SK-N-SH (cell line): ENCODE results near the gene DTNBP1. TPM values are rescaled to one million over a fixed set of nuclear protein-coding genes. Genes with fewer than 3 reads are reported as not detected.

Experiments
- CTCF ChIA-PET: fragments of 300-600, 350-600 bp; formaldehyde crosslinking; extraction: SDS; loops from one replicate; lab custom pipeline; 2021; lab: Yijun Ruan, JAX
- POLR2A ChIA-PET: fragments of 350-600 bp; sonication (Branson Sonifier 250); formaldehyde crosslinking; extraction: SDS; loops from one replicate; lab custom pipeline; 2020; ENCODE audit warnings: antibody characterized with exemption, inconsistent platforms; lab: Yijun Ruan, JAX
- DNase-seq: peaks from one replicate; pipeline ENCODE4 v3.0.0; 2012
- H2AFZ ChIP-seq: fragments of 200-600 bp; sonication (generic); 2 replicates; pipeline ENCODE4 v1.8.1; 2016; ENCODE audit warnings: antibody characterized with exemption, mild to moderate bottlenecking, low read depth
- H3F3A ChIP-seq: fragments of 200-600 bp; sonication (generic); replicated peaks from 2 replicates; pipeline ENCODE3; 2016; ENCODE audit warnings: antibody characterized with exemption, mild to moderate bottlenecking; ENCODE audit not compliant: insufficient read depth
- H3K27ac ChIP-seq, 2 experiments: fragments of 200-500 bp in 1 of 2; fragments of 200-600 bp in 1 of 2; sonication (Bioruptor generic) in 1 of 2; sonication (generic), shearing (Covaris generic) in 1 of 2; 2 replicates each; pipeline versions ENCODE4 v1.5.1 to v1.6.1; 2014 to 2016; ENCODE audit warnings: low read depth in 2 of 2, inconsistent platforms in 1 of 2, low read length in 1 of 2, mild to moderate bottlenecking in 1 of 2, mixed read lengths in 1 of 2
- H3K27me3 ChIP-seq: fragments of 200-600 bp; sonication (generic), shearing (Covaris generic); 2 replicates; pipeline ENCODE4 v1.6.1; 2016; ENCODE audit warnings: mixed run types; ENCODE audit not compliant: insufficient read depth
- H3K36me3 ChIP-seq, 2 experiments: fragments of 200-500 bp in 1 of 2; fragments of 200-600 bp in 1 of 2; sonication (Bioruptor generic) in 1 of 2; sonication (generic) in 1 of 2; replicated peaks in 1 of 2; 2 replicates each; pipeline versions ENCODE3 to v1.5.1; 2014 to 2016; ENCODE audit warnings: low read length in 1 of 2, mild to moderate bottlenecking in 1 of 2; ENCODE audit not compliant: insufficient read depth in 2 of 2, control insufficient read depth in 1 of 2
- H3K4me1 ChIP-seq, 2 experiments: fragments of 200-500 bp in 1 of 2; fragments of 200-600 bp in 1 of 2; sonication (Bioruptor generic) in 1 of 2; sonication (generic), shearing (Covaris generic) in 1 of 2; 2 replicates each; pipeline versions ENCODE4 v1.5.1 to v1.6.1; 2014 to 2016; ENCODE audit warnings: low read depth in 1 of 2, low read length in 1 of 2, mixed run types in 1 of 2; ENCODE audit not compliant: insufficient read depth in 2 of 2, control insufficient read depth in 1 of 2
- H3K4me2 ChIP-seq: fragments of 200-600 bp; sonication (generic), shearing (Covaris generic); 2 replicates; pipeline ENCODE4 v1.6.1; 2017; ENCODE audit warnings: mixed run types
- H3K4me3 ChIP-seq, 2 experiments: fragments of 200-500 bp in 1 of 2; fragments of 200-600 bp in 1 of 2; sonication (Bioruptor generic) in 1 of 2; sonication (generic), shearing (Covaris generic) in 1 of 2; 2 replicates each; pipeline versions ENCODE4 v1.5.1 to v1.8.1; 2014 to 2016; ENCODE audit warnings: low read depth in 2 of 2, inconsistent platforms in 1 of 2, low read length in 1 of 2, mild to moderate bottlenecking in 1 of 2, mixed read lengths in 1 of 2, moderate library complexity in 1 of 2
- H3K79me2 ChIP-seq: fragments of 200-600 bp; sonication (generic); 2 replicates; pipeline ENCODE4 v1.8.1; 2017; ENCODE audit warnings: mild to moderate bottlenecking; ENCODE audit not compliant: insufficient read depth
- H3K9ac ChIP-seq: fragments of 200-600 bp; sonication (generic); 2 replicates; pipeline ENCODE4 v1.6.1; 2017; ENCODE audit warnings: mixed run types
- H3K9me2 ChIP-seq: fragments of 200-600 bp; sonication (generic); 2 replicates; pipeline ENCODE4 v1.6.1; 2017; ENCODE audit warnings: mixed run types
- H3K9me3 ChIP-seq: fragments of 200-600 bp; sonication (generic); 2 replicates; pipeline ENCODE4 v1.6.1; 2017; ENCODE audit warnings: mixed run types, mild to moderate bottlenecking, moderate library complexity
- H4K20me1 ChIP-seq: fragments of 200-600 bp; sonication (generic); 2 replicates; pipeline ENCODE4 v1.6.1; 2017; ENCODE audit warnings: mild to moderate bottlenecking, mixed run types; ENCODE audit not compliant: insufficient read depth
- CHD2 ChIP-seq: fragments of 150-350 bp; IDR thresholded peaks from 2 replicates; pipeline ENCODE4 v1.6.1; 2018; ENCODE audit warnings: low read length; ENCODE audit not compliant: partially characterized antibody
- ELF1 ChIP-seq: IDR thresholded peaks from 2 replicates; pipeline ENCODE4 v1.4.0; 2012
- FOSL2 ChIP-seq: IDR thresholded peaks from 2 replicates; pipeline ENCODE4 v1.4.0; 2012; ENCODE audit warnings: low read depth, mild to moderate bottlenecking, moderate library complexity, borderline replicate concordance
- FOXJ3 ChIP-seq: sonication (generic); formaldehyde crosslinking; IDR thresholded peaks from 2 replicates; pipeline ENCODE4 v1.5.1; 2020; ENCODE audit warnings: mild to moderate bottlenecking, missing genetic modification reagents
- GATA2 ChIP-seq: sonication (generic); formaldehyde crosslinking; IDR thresholded peaks from 2 replicates; pipeline ENCODE4 v1.5.0; 2020; ENCODE audit warnings: mild to moderate bottlenecking, missing genetic modification reagents
- MAX ChIP-seq: IDR thresholded peaks from 2 replicates; pipeline ENCODE4 v1.4.0; 2012; ENCODE audit warnings: low read depth
- MEF2A ChIP-seq: IDR thresholded peaks from 2 replicates; pipeline ENCODE4 v1.4.0; 2012; ENCODE audit warnings: low read depth, borderline replicate concordance
- NFIC ChIP-seq: IDR thresholded peaks from 2 replicates; pipeline ENCODE4 v1.4.0; 2012; ENCODE audit warnings: borderline replicate concordance
- POLR2AphosphoS5 ChIP-seq: IDR thresholded peaks from 2 replicates; pipeline ENCODE4 v1.6.1; 2012; ENCODE audit warnings: low read depth, low read length
- RAD21 ChIP-seq: IDR thresholded peaks from 2 replicates; pipeline ENCODE4 v1.6.1; 2012; ENCODE audit warnings: mild to moderate bottlenecking, low read length
- RCOR1 ChIP-seq: fragments of 150-350 bp; IDR thresholded peaks from 2 replicates; pipeline ENCODE4 v1.6.1; 2017; ENCODE audit warnings: antibody characterized with exemption, low read length
- RXRA ChIP-seq: IDR thresholded peaks from 2 replicates; pipeline ENCODE4 v1.4.0; 2012; ENCODE audit warnings: low read depth, mild to moderate bottlenecking, borderline replicate concordance
- SIN3A ChIP-seq: IDR thresholded peaks from 2 replicates; pipeline ENCODE4 v1.6.1; 2012; ENCODE audit warnings: low read depth, mild to moderate bottlenecking, low read length, moderate library complexity, borderline replicate concordance
- SMC3 ChIP-seq: IDR thresholded peaks from 2 replicates; pipeline ENCODE4 v1.6.1; 2012; ENCODE audit warnings: low read depth, low read length, improper control_type of control experiment
- TAF1 ChIP-seq: IDR thresholded peaks from 2 replicates; pipeline ENCODE4 v1.6.1; 2012; ENCODE audit warnings: low read depth, mild to moderate bottlenecking, low read length, moderate library complexity, borderline replicate concordance
- USF1 ChIP-seq: IDR thresholded peaks from 2 replicates; pipeline ENCODE4 v1.4.0; 2012; ENCODE audit warnings: low read depth, borderline replicate concordance
- USF2 ChIP-seq: fragments of 150-350 bp; IDR thresholded peaks from 2 replicates; pipeline ENCODE4 v1.6.1; 2017; ENCODE audit warnings: antibody characterized with exemption, low read length, low read depth, borderline replicate concordance
- YY1 ChIP-seq: IDR thresholded peaks from 2 replicates; pipeline ENCODE4 v1.4.0; 2012; ENCODE audit warnings: low read depth, mild to moderate bottlenecking
- ZBTB33 ChIP-seq: IDR thresholded peaks from 2 replicates; pipeline ENCODE4 v1.4.0; 2012; ENCODE audit warnings: low read depth, borderline replicate concordance
- WGBS: methylation state at CpG from one replicate; pipeline ENCODE4 v1.1.6; 2017; ENCODE audit warnings: low lambda C conversion rate; 5-methylcytosine and 5-hydroxymethylcytosine counted together
- polyA plus RNA-seq, 3 experiments: library from polyadenylated mRNA; depleted of rRNA; stranded (reverse); fragments of >200 nt; gene quantifications; 2 replicates each; pipeline ENCODE4 v1.2.3, GENCODE V29; 2012
- TF ChIP-seq, protein P1 (sequence below): fragments of 150-350 bp; IDR thresholded peaks from 2 replicates; pipeline ENCODE4 v1.6.1; 2016; ENCODE audit warnings: mild to moderate bottlenecking, low read depth, low read length
- TF ChIP-seq, protein P2 (sequence below): fragments of 200-600 bp; sonication (generic); IDR thresholded peaks from 2 replicates; pipeline ENCODE4 v1.6.1; 2017; ENCODE audit warnings: antibody characterized with exemption, mild to moderate bottlenecking, moderate library complexity

Gene DTNBP1
- polyA plus RNA-seq, 1 of the 3 experiments (the other 2 are of a cell fraction) = 19.7 TPM

DNA sequence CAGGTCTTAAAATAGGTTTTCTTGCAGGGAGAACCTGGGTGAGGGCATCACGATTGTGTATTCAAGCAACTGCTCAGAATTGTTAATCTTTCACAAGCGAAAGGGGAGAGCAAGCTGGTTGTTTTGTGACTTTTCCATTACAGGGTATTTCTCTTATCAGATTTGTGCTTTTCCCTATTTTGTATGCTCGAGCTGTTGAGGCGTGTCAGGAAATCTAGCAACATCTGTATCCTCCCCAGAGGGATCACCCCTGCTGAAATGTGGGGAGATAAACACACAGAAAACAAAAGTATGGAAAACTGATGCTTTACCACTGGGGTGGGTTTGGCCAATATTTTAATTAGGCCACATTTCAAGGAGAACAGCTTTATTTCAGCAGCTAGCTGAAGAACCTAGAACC, 187.0 kb downstream of the DTNBP1 start:
- no peaks in the 10 kb centered on the region for H3K27me3 ChIP-seq
- no peak for DNase-seq
- no peak for TF ChIP-seq TAF1
- TF ChIP-seq POLR2AphosphoS5 = no peak
- no peak for TF ChIP-seq MAX
- TF ChIP-seq RXRA = no peak
- TF ChIP-seq, all 33 proteins: peak for 0
- Histone ChIP-seq H3K9me2 (no peaks in the 10 kb centered on the region), H3K36me3 (peaks cover 0 to 3% of the 10 kb centered on the region in 2 experiments), H3K4me1 (peaks cover 12 to 24% of the 10 kb centered on the region in 2 experiments), H4K20me1 (no peaks in the 10 kb centered on the region), H3K4me3 (no peak overlapping the region), H3K79me2 (no peaks in the 10 kb centered on the region), H3K4me2 (no peak overlapping the region), H3K27ac (no peak overlapping the region), H3K9me3 (no peaks in the 10 kb centered on the region), H2AFZ (no peak overlapping the region), H3K9ac (no peak overlapping the region), H3F3A (no peaks in the 10 kb centered on the region)
- CTCF ChIA-PET = interaction anchor here (0.6 to 1.6 kb wide), 2 partner anchors 34 to 157 kb away, joined by 3 to 4 read pairs; no protein-coding TSS in a partner anchor
- WGBS = 95% methylated on average over 4 of the region's 4 CpGs
- POLR2A ChIA-PET = no interaction called here

- Histone ChIP-seq H3K4me3 (no peak overlapping the region), H3K9ac (no peak overlapping the region), H3K4me1 (peaks cover 8 to 23% of the 10 kb centered on the region in 2 experiments), H3F3A (no peaks in the 10 kb centered on the region), H3K79me2 (no peaks in the 10 kb centered on the region), H3K27ac (no peak overlapping the region), H4K20me1 (no peaks in the 10 kb centered on the region), H3K27me3 (no peaks in the 10 kb centered on the region), H3K4me2 (no peak overlapping the region), H3K9me3 (no peaks in the 10 kb centered on the region), H3K9me2 (no peaks in the 10 kb centered on the region), H2AFZ (no peak overlapping the region), H3K36me3 (peaks cover 0 to 3% of the 10 kb centered on the region in 2 experiments)
- ChIA-PET POLR2A (no interaction called here), CTCF (interaction anchor here (1.6 to 1.9 kb wide), 2 partner anchors 15 to 34 kb away, joined by 3 to 5 read pairs; no protein-coding TSS in a partner anchor)
- WGBS = 94% methylated on average over 6 of the region's 6 CpGs
- no peak for DNase-seq
- no peak for TF ChIP-seq FOSL2
- no peak for TF ChIP-seq MEF2A
- TF ChIP-seq YY1 = no peak
- no peak for TF ChIP-seq FOXJ3 (CRISPR knock-in tag)
- TF ChIP-seq RAD21 = no peak
- TF ChIP-seq POLR2AphosphoS5 = no peak
- TF ChIP-seq SMC3 = no peak
- TF ChIP-seq, protein P1, sequence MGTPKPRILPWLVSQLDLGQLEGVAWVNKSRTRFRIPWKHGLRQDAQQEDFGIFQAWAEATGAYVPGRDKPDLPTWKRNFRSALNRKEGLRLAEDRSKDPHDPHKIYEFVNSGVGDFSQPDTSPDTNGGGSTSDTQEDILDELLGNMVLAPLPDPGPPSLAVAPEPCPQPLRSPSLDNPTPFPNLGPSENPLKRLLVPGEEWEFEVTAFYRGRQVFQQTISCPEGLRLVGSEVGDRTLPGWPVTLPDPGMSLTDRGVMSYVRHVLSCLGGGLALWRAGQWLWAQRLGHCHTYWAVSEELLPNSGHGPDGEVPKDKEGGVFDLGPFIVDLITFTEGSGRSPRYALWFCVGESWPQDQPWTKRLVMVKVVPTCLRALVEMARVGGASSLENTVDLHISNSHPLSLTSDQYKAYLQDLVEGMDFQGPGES = no peak
- TF ChIP-seq USF1 = no peak
- no peak for TF ChIP-seq GATA2 (CRISPR knock-in tag)
- no peak for TF ChIP-seq RCOR1
- no peak for TF ChIP-seq SIN3A
- TF ChIP-seq ELF1 = no peak
- TF ChIP-seq ZBTB33 = no peak
- TF ChIP-seq CHD2 = no peak
- TF ChIP-seq, protein P2, sequence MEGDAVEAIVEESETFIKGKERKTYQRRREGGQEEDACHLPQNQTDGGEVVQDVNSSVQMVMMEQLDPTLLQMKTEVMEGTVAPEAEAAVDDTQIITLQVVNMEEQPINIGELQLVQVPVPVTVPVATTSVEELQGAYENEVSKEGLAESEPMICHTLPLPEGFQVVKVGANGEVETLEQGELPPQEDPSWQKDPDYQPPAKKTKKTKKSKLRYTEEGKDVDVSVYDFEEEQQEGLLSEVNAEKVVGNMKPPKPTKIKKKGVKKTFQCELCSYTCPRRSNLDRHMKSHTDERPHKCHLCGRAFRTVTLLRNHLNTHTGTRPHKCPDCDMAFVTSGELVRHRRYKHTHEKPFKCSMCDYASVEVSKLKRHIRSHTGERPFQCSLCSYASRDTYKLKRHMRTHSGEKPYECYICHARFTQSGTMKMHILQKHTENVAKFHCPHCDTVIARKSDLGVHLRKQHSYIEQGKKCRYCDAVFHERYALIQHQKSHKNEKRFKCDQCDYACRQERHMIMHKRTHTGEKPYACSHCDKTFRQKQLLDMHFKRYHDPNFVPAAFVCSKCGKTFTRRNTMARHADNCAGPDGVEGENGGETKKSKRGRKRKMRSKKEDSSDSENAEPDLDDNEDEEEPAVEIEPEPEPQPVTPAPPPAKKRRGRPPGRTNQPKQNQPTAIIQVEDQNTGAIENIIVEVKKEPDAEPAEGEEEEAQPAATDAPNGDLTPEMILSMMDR = no peak
- TF ChIP-seq USF2 = no peak
- no peak for TF ChIP-seq NFIC
These were observed 187.6 kb downstream of the DTNBP1 start for GRCh38 chr6:15475261-15475660.
